ENCODE data around the gene CCDC190. TPM values are rescaled to one million over a fixed set of nuclear protein-coding genes. Genes with fewer than 3 reads are reported as not detected.
A peak's percentile ranks its signal among the peaks of the same experiment; 100 is the strongest.

The CCDC190 gene
- total and polyA plus RNA-seq, 2 experiments from 2014 or later = not detected

- H4K20me1 ChIP-seq (ENCODE audit: insufficient read depth, poor library complexity, severe bottlenecking) = no peaks in the 10 kb centered on the region
- H3K36me3 ChIP-seq (replicated peaks; ENCODE audit: insufficient read depth, low read depth) = no peaks in the 10 kb centered on the region
- H3K4me1 ChIP-seq (ENCODE audit: insufficient read depth) = peaks cover 13% of the 10 kb centered on the region
- no peaks in the 10 kb centered on the region for H3K27me3 ChIP-seq
- WGBS (ENCODE audit: low lambda C conversion rate, missing lambda C conversion rate) = 55% methylated on average over 2 of the region's 2 CpGs
- DNase-seq (ENCODE audit: low spot score) = no peak
- H3K4me3 ChIP-seq = no peak overlapping the region
- TF ChIP-seq EZH2 (IDR thresholded peaks at IDR 0.05; ENCODE audit: borderline replicate concordance) = no peak
- TF ChIP-seq EZH2phosphoT487 (IDR thresholded peaks at IDR 0.05; ENCODE audit: low read depth, severe bottlenecking, unreplicated experiment) = no peak
- H3K9me2 ChIP-seq (replicated peaks; ENCODE audit: insufficient read depth) = no peaks in the 10 kb centered on the region
- H3K79me2 ChIP-seq = no peaks in the 10 kb centered on the region
- H2AFZ ChIP-seq = no peak overlapping the region
- no peak overlapping the region for H3K4me2 ChIP-seq
- H3K27ac ChIP-seq = peak overlapping the region; percentile 82
- peaks cover under 1% of the 10 kb centered on the region for H3K9me3 ChIP-seq (ENCODE audit: low read depth)
Observed at GRCh38 chr1:162906485-162906884, 45.5 kb upstream of the CCDC190 start.

- H3K4me1 ChIP-seq (ENCODE audit: insufficient read depth) = peaks cover 13% of the 10 kb centered on the region
- H3K79me2 ChIP-seq = no peaks in the 10 kb centered on the region
- WGBS (ENCODE audit: low lambda C conversion rate, missing lambda C conversion rate) = 24% methylated on average over 1 of the region's 1 CpG
- H3K27ac ChIP-seq = peak overlapping the region; percentile 82
- no peaks in the 10 kb centered on the region for H3K27me3 ChIP-seq
- no peaks in the 10 kb centered on the region for H3K9me2 ChIP-seq (replicated peaks; ENCODE audit: insufficient read depth)
- peak overlapping the region; percentile 12 for H3K4me2 ChIP-seq
- H2AFZ ChIP-seq = no peak overlapping the region
- peak; percentile 64 for DNase-seq (ENCODE audit: low spot score)
- H3K36me3 ChIP-seq (replicated peaks; ENCODE audit: insufficient read depth, low read depth) = no peaks in the 10 kb centered on the region
- no peak overlapping the region for H3K4me3 ChIP-seq
- no peak for TF ChIP-seq CTCF (IDR thresholded peaks at IDR 0.05; ENCODE audit: poor library complexity)
- TF ChIP-seq EZH2 (IDR thresholded peaks at IDR 0.05; ENCODE audit: borderline replicate concordance) = no peak
- no peak for TF ChIP-seq EZH2phosphoT487 (IDR thresholded peaks at IDR 0.05; ENCODE audit: low read depth, severe bottlenecking, unreplicated experiment)
- H3K9me3 ChIP-seq (ENCODE audit: low read depth) = no peaks in the 10 kb centered on the region
- H4K20me1 ChIP-seq (ENCODE audit: insufficient read depth, poor library complexity, severe bottlenecking) = no peaks in the 10 kb centered on the region
Observed at GRCh38 chr1:162905174-162906158, 44.5 kb upstream of the CCDC190 start.

- no peak for DNase-seq (ENCODE audit: low spot score)
- Histone ChIP-seq H3K27me3 (no peaks in the 10 kb centered on the region), H3K4me2 (no peak overlapping the region), H3K9me3 (ENCODE audit: low read depth) (no peaks in the 10 kb centered on the region), H2AFZ (no peak overlapping the region), H4K20me1 (ENCODE audit: insufficient read depth, poor library complexity, severe bottlenecking) (no peaks in the 10 kb centered on the region), H3K4me1 (ENCODE audit: insufficient read depth) (peaks cover 13% of the 10 kb centered on the region), H3K36me3 (replicated peaks; ENCODE audit: insufficient read depth, low read depth) (no peaks in the 10 kb centered on the region), H3K79me2 (no peaks in the 10 kb centered on the region), H3K9me2 (replicated peaks; ENCODE audit: insufficient read depth) (no peaks in the 10 kb centered on the region), H3K27ac (peak overlapping the region; percentile 82), H3K4me3 (no peak overlapping the region)
- TF ChIP-seq EZH2phosphoT487 (IDR thresholded peaks at IDR 0.05; ENCODE audit: low read depth, severe bottlenecking, unreplicated experiment) (no peak), EZH2 (IDR thresholded peaks at IDR 0.05; ENCODE audit: borderline replicate concordance) (no peak), CTCF (IDR thresholded peaks at IDR 0.05; ENCODE audit: poor library complexity) (no peak)
- 79% methylated on average over 4 of the region's 4 CpGs for WGBS (ENCODE audit: low lambda C conversion rate, missing lambda C conversion rate)
Observed at GRCh38 chr1:162904579-162904978, 43.6 kb upstream of the CCDC190 start.

GRCh38 chr1:162904023-162904422, 43.0 kb upstream of the CCDC190 start:
- Histone ChIP-seq H3K27ac (no peak overlapping the region), H3K9me3 (ENCODE audit: low read depth) (no peaks in the 10 kb centered on the region), H3K79me2 (no peaks in the 10 kb centered on the region), H3K4me2 (no peak overlapping the region), H3K27me3 (no peaks in the 10 kb centered on the region), H3K4me1 (ENCODE audit: insufficient read depth) (peaks cover 13% of the 10 kb centered on the region), H3K36me3 (replicated peaks; ENCODE audit: insufficient read depth, low read depth) (no peaks in the 10 kb centered on the region), H3K9me2 (replicated peaks; ENCODE audit: insufficient read depth) (no peaks in the 10 kb centered on the region), H3K4me3 (no peak overlapping the region), H2AFZ (no peak overlapping the region), H4K20me1 (ENCODE audit: insufficient read depth, poor library complexity, severe bottlenecking) (no peaks in the 10 kb centered on the region)
- TF ChIP-seq EZH2phosphoT487 (IDR thresholded peaks at IDR 0.05; ENCODE audit: low read depth, severe bottlenecking, unreplicated experiment) = no peak
- TF ChIP-seq CTCF (IDR thresholded peaks at IDR 0.05; ENCODE audit: poor library complexity) = no peak
- no peak for TF ChIP-seq EZH2 (IDR thresholded peaks at IDR 0.05; ENCODE audit: borderline replicate concordance)
- no peak for DNase-seq (ENCODE audit: low spot score)
- WGBS (ENCODE audit: low lambda C conversion rate, missing lambda C conversion rate) = 96% methylated on average over 3 of the region's 3 CpGs
